ENCODE measurements around the gene KIAA0825. TPM values are rescaled to one million over a fixed set of nuclear protein-coding genes. Genes with fewer than 3 reads are reported as not detected.

The KIAA0825 gene
- total and polyA plus RNA-seq, 2 donors (not counting 1 experiment from before 2014, with no cell fraction given), result 1.7 to 3.6 TPM

GRCh38 chr5:94467346-94467953, 151.0 kb downstream of the KIAA0825 start:
- TF ChIP-seq CTCF (conservative IDR thresholded peaks at IDR 0.05 in 1 of 2, IDR thresholded peaks at IDR 0.05 in 1 of 2; ENCODE audit: low read depth in 1 of 2, low read length in 2 of 2) (no peak), EZH2 (IDR thresholded peaks at IDR 0.05; ENCODE audit: low read length, missing control alignments) (no peak)
- Histone ChIP-seq H3K27ac (ENCODE audit: insufficient read depth, low read length) (no peak overlapping the region), H3K36me3 (ENCODE audit: control insufficient read depth, insufficient read depth, low read length) (no peaks in the 10 kb centered on the region), H3K9me3 (ENCODE audit: control insufficient read depth, insufficient read depth, low read depth, low read length) (no peaks in the 10 kb centered on the region), H2AFZ (ENCODE audit: low read length) (no peak overlapping the region), H3K4me1 (ENCODE audit: control insufficient read depth, extremely low read depth, insufficient read depth, low read length) (no peaks in the 10 kb centered on the region), H3K4me3 (replicated peaks in 1 of 4; ENCODE audit: control extremely low read depth in 1 of 4, insufficient read depth in 1 of 4, low read depth in 3 of 4, low read length in 4 of 4) (no peak overlapping the region), H3K9ac (ENCODE audit: insufficient read depth, low read length) (no peak overlapping the region), H4K20me1 (ENCODE audit: control insufficient read depth, extremely low read depth, insufficient read depth, low read length) (no peaks in the 10 kb centered on the region), H3K79me2 (ENCODE audit: control insufficient read depth, insufficient read depth, low read length) (no peaks in the 10 kb centered on the region), H3K4me2 (ENCODE audit: extremely low read depth, insufficient read depth, low read length) (no peak overlapping the region), H3K27me3 (ENCODE audit: control insufficient read depth, insufficient read depth, low read length) (no peaks in the 10 kb centered on the region)
- DNase-seq (ENCODE audit: low read depth in 2 of 2), result no peak

GRCh38 chr5:94463739-94464138, 154.7 kb downstream of the KIAA0825 start:
- Histone ChIP-seq H3K27ac (ENCODE audit: insufficient read depth, low read length) (no peak overlapping the region), H3K79me2 (ENCODE audit: control insufficient read depth, insufficient read depth, low read length) (no peaks in the 10 kb centered on the region), H4K20me1 (ENCODE audit: control insufficient read depth, extremely low read depth, insufficient read depth, low read length) (no peaks in the 10 kb centered on the region), H2AFZ (ENCODE audit: low read length) (no peak overlapping the region), H3K27me3 (ENCODE audit: control insufficient read depth, insufficient read depth, low read length) (no peaks in the 10 kb centered on the region), H3K4me2 (ENCODE audit: extremely low read depth, insufficient read depth, low read length) (no peak overlapping the region), H3K4me3 (replicated peaks in 1 of 4; ENCODE audit: control extremely low read depth in 1 of 4, insufficient read depth in 1 of 4, low read depth in 3 of 4, low read length in 4 of 4) (no peak overlapping the region), H3K4me1 (ENCODE audit: control insufficient read depth, extremely low read depth, insufficient read depth, low read length) (no peaks in the 10 kb centered on the region), H3K9ac (ENCODE audit: insufficient read depth, low read length) (no peak overlapping the region), H3K9me3 (ENCODE audit: control insufficient read depth, insufficient read depth, low read depth, low read length) (no peaks in the 10 kb centered on the region), H3K36me3 (ENCODE audit: control insufficient read depth, insufficient read depth, low read length) (no peaks in the 10 kb centered on the region)
- peak; percentile 31 to 36 for DNase-seq (ENCODE audit: low read depth in 2 of 2)
- TF ChIP-seq EZH2 (IDR thresholded peaks at IDR 0.05; ENCODE audit: low read length, missing control alignments), result no peak

- H3K36me3 ChIP-seq (ENCODE audit: control insufficient read depth, insufficient read depth, low read length), result no peaks in the 10 kb centered on the region
Observed at GRCh38 chr5:94461131-94461530, 157.3 kb downstream of the KIAA0825 start.

More at GRCh38 chr5:94461131-94461530, 157.3 kb downstream of the KIAA0825 start:
- Histone ChIP-seq H2AFZ (ENCODE audit: low read length) (no peak overlapping the region), H3K4me2 (ENCODE audit: extremely low read depth, insufficient read depth, low read length) (no peak overlapping the region), H4K20me1 (ENCODE audit: control insufficient read depth, extremely low read depth, insufficient read depth, low read length) (no peaks in the 10 kb centered on the region), H3K9me3 (ENCODE audit: control insufficient read depth, insufficient read depth, low read depth, low read length) (no peaks in the 10 kb centered on the region), H3K4me1 (ENCODE audit: control insufficient read depth, extremely low read depth, insufficient read depth, low read length) (no peaks in the 10 kb centered on the region), H3K27ac (ENCODE audit: insufficient read depth, low read length) (no peak overlapping the region), H3K79me2 (ENCODE audit: control insufficient read depth, insufficient read depth, low read length) (no peaks in the 10 kb centered on the region), H3K9ac (ENCODE audit: insufficient read depth, low read length) (no peak overlapping the region), H3K4me3 (replicated peaks in 1 of 4; ENCODE audit: control extremely low read depth in 1 of 4, insufficient read depth in 1 of 4, low read depth in 3 of 4, low read length in 4 of 4) (no peak overlapping the region), H3K27me3 (ENCODE audit: control insufficient read depth, insufficient read depth, low read length) (no peaks in the 10 kb centered on the region)
- DNase-seq (ENCODE audit: low read depth in 2 of 2), result no peak
- TF ChIP-seq CTCF (conservative IDR thresholded peaks at IDR 0.05 in 1 of 2, IDR thresholded peaks at IDR 0.05 in 1 of 2; ENCODE audit: low read depth in 1 of 2, low read length in 2 of 2) (no peak), EZH2 (IDR thresholded peaks at IDR 0.05; ENCODE audit: low read length, missing control alignments) (no peak)

All from fibroblast of lung (primary cell).